Spleen (tissue), 11 donors: ENCODE data around the gene WDR86. TPM values are rescaled to one million over a fixed set of nuclear protein-coding genes. Genes with fewer than 3 reads are reported as not detected.
A peak's percentile ranks its signal among the peaks of the same experiment; 100 is the strongest.

Experiments
- DNase-seq: peaks from one replicate; pipeline ENCODE4 v3.0.0-alpha.2; 2020
- H3K27ac ChIP-seq, 8 donors: fragments of 200-600 bp; sonication (generic) in 7 of 8; 1 replicate in 4 of 8; 2 replicates in 4 of 8; pipeline versions ENCODE4 v1.5.0 to v1.8.0; 2016 to 2021; ENCODE audit warnings: inconsistent platforms in 4 of 8, mild to moderate bottlenecking in 4 of 8, moderate library complexity in 1 of 8
- H3K27me3 ChIP-seq, 7 donors: fragments of 200-600 bp; sonication (generic) in 6 of 7; replicated peaks in 1 of 7; 1 replicate in 4 of 7; 2 replicates in 3 of 7; pipeline versions ENCODE4 v1.5.0 to v1.8.0; 2016 to 2021; ENCODE audit warnings: inconsistent platforms in 3 of 7, mild to moderate bottlenecking in 1 of 7
- H3K36me3 ChIP-seq, 6 donors: fragments of 200-600 bp; sonication (generic) in 5 of 6; 1 replicate in 4 of 6; 2 replicates in 2 of 6; pipeline versions ENCODE4 v1.5.0 to v1.8.0; 2016 to 2021; ENCODE audit warnings: inconsistent platforms in 2 of 6
- H3K4me1 ChIP-seq, 6 donors: fragments of 200-600 bp; sonication (generic) in 5 of 6; 1 replicate in 3 of 6; 2 replicates in 3 of 6; pipeline versions ENCODE4 v1.5.0 to v1.8.0; 2016 to 2021; ENCODE audit warnings: inconsistent platforms in 3 of 6
- H3K4me3 ChIP-seq, 8 donors: fragments of 200-600 bp; sonication (generic) in 7 of 8; 1 replicate in 4 of 8; 2 replicates in 4 of 8; pipeline versions ENCODE4 v1.5.0 to v1.8.0; 2016 to 2021; ENCODE audit warnings: inconsistent platforms in 4 of 8, mild to moderate bottlenecking in 4 of 8, moderate library complexity in 2 of 8
- H3K9me3 ChIP-seq, 8 donors: fragments of 200-600 bp; sonication (generic) in 7 of 8; 1 replicate in 4 of 8; 2 replicates in 4 of 8; pipeline versions ENCODE4 v1.5.0 to v1.8.0; 2016 to 2021; ENCODE audit warnings: inconsistent platforms in 4 of 8
- CTCF ChIP-seq, 11 experiments: fragments of 200-600 bp in 7 of 11; fragments of 450-650 bp in 4 of 11; sonication (generic) in 4 of 11; IDR thresholded peaks in 8 of 11; conservative IDR thresholded peaks in 3 of 11; 1 replicate in 7 of 11; 2 replicates in 4 of 11; pipeline versions ENCODE4 v1.4.0 to v1.8.0; 2016 to 2021; ENCODE audit warnings: antibody characterized with exemption in 11 of 11, inconsistent platforms in 4 of 11, mild to moderate bottlenecking in 1 of 11
- POLR2A ChIP-seq, 3 donors: fragments of 450-650 bp; IDR thresholded peaks; one replicate each; pipeline ENCODE4 v1.5.1; 2017; ENCODE audit warnings: antibody characterized with exemption in 3 of 3, mild to moderate bottlenecking in 1 of 3
- POLR2AphosphoS5 ChIP-seq, 3 donors: sonication (generic); formaldehyde crosslinking; IDR thresholded peaks; one replicate each; pipeline ENCODE4 v1.5.1; 2017; ENCODE audit warnings: antibody characterized with exemption in 3 of 3
- WGBS, 5 donors: extraction: QIAGEN DNeasy Blood & Tissue Kit in 3 of 5; methylation state at CpG; one replicate each; pipeline versions ENCODE4 v1.1.5 to v1.1.7; 2013 to 2018; 5-methylcytosine and 5-hydroxymethylcytosine counted together
- intact Hi-C: fragments of 100-400 bp; cut with DNase I; formaldehyde crosslinking; loops from one replicate; pipeline ENCODE4 v1.15.0; 2023; ENCODE audit warnings: low total_unique reads
- polyA plus RNA-seq, 3 donors: library from polyadenylated mRNA; stranded (reverse); fragments of 200-250 nt; gene quantifications; one replicate each; pipeline ENCODE4 v1.2.1, GENCODE V29; 2013
- total RNA-seq, 7 donors: library from RNA; depleted of rRNA in 3 of 7; stranded (reverse); fragments of >200 nt in 3 of 7; fragmentation: NEBNext Ultra II Directional in 4 of 7; extraction: Animal tissue kit (Norgen Biotek cat#: 25700) in 4 of 7; gene quantifications; one replicate each; pipeline versions ENCODE4 v1.1.0 to v1.2.1, GENCODE V29; 2016 to 2021
- donor health status: healthy with polysubstance abuse.
- donor health status: DM: no; HTN: no; CAD: no; lungs with moderate emphysema.
- donor health status: DM: no; HTN: no; CAD: no.
- donor health status: Bipolar disorder and iron deficiency.
- donor health status: healthy.
- donor health status: DM: no; HTN: no; CAD: no.
- donor health status: DM: yes; HTN: yes; CAD: no.

Gene WDR86
- total and polyA plus RNA-seq, 10 donors, result 2.8 to 71.9 (median 49.2) TPM

DNA sequence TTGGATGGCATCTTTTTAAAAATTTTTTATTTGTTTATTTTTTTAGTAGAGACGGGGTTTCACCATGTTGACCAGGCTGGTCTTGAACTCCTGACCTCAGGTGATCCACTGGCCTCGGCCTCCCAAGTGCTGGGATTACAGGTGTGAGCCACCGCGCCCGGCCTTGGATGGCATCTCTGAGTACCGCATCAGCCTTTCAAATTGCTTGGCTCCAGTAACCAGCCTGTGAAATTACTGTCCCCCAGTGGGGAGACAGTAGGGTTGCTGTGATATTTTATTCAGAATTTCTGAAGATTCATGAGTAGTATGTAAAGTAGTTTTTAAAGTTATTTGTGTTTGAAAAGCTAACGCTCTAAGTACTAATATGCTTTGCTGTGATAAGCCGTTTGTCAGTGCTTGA is 67.0 kb downstream of the WDR86 start:
- 57 to 82% (median 59%) methylated on average over 8 of the region's 8 CpGs for WGBS, 5 donors
- DNase-seq, result no peak
- intact Hi-C loops, result no loop called here
- TF ChIP-seq CTCF (IDR thresholded peaks at IDR 0.05 in 8 of 11, conservative IDR thresholded peaks at IDR 0.05 in 3 of 11), result no peak
- no peak for TF ChIP-seq POLR2AphosphoS5 (IDR thresholded peaks at IDR 0.05)
- no peak for TF ChIP-seq POLR2A (IDR thresholded peaks at IDR 0.05)
- Histone ChIP-seq H3K9me3 (peaks cover 0 to 11% (median 0%) of the 10 kb centered on the region in 8 donors), H3K4me3 (peak overlapping the region; percentile 58 to 99 (median 96)), H3K4me1 (peaks cover 19 to 82% (median 40%) of the 10 kb centered on the region in 6 donors), H3K27me3 (no peaks in the 10 kb centered on the region), H3K27ac (peak overlapping the region in 7 of 8 donors; percentile 91 to 98 (median 94)), H3K36me3 (peaks cover 0 to 45% (median 28%) of the 10 kb centered on the region in 6 donors)

- no peaks in the 10 kb centered on the region for H3K27me3 ChIP-seq
- peaks cover 0 to 11% (median 0%) of the 10 kb centered on the region in 8 donors for H3K9me3 ChIP-seq
- peak overlapping the region; percentile 58 to 99 (median 96) for H3K4me3 ChIP-seq
- peak overlapping the region; percentile 67 to 98 (median 94) for H3K27ac ChIP-seq
- no peak for TF ChIP-seq POLR2AphosphoS5 (IDR thresholded peaks at IDR 0.05)
- no peak for TF ChIP-seq CTCF (IDR thresholded peaks at IDR 0.05 in 8 of 11, conservative IDR thresholded peaks at IDR 0.05 in 3 of 11)
- TF ChIP-seq POLR2A (IDR thresholded peaks at IDR 0.05), result no peak
- H3K4me1 ChIP-seq, result peaks cover 19 to 76% (median 40%) of the 10 kb centered on the region in 6 donors
- peaks cover 0 to 39% (median 23%) of the 10 kb centered on the region in 6 donors for H3K36me3 ChIP-seq
- no peak for DNase-seq
- intact Hi-C loops, result no loop called here
- WGBS, 5 donors, result 1 to 3% (median 2%) methylated on average over 11 of the region's 11 CpGs
Measured at GRCh38 chr7:151342102-151342646, 67.7 kb downstream of the WDR86 start.

DNA sequence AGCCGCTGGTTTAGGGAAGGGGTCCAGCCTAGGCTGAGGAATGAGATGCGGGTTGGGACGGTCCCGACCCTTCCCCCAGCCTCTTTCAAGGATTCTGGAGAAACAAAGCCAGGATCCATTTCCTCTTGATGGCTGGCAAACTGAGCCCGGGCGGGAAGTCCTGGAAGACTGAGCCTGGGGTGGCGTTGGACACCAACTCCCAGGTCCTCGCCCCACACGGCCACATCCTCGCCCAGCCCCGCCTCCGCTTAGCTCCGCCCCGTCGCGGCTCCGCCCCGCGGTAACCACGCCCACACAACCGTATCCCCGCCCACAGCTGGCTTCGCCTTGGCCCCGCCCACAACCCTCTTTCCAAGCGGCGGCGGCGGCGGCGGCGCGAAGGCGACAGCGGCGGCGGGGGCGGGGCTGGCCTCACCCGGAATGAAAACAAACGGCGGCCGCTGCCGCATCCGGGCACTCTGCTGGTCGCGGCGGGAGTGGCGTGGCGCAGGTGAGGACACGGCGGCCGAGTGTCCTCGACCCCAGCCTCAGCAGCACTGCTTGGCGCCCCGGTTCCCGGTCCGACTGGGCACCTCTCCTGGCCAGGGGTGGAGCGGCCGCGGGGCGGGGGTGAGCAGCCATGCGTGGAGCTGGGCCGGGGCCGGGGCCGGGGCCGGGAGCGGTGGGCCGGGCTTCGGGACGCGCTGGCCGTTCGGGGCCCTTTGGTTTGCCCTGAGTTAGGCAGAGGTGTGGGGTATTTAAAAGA is 68.3 kb downstream of the WDR86 start, which contains the start of gene NUB1:
Gene NUB1, plus strand, starts transcription at position 456 of the 745 bp plus-strand sequence. CDS start 3,538 bp downstream, outside the sequence.
- H3K36me3 ChIP-seq, result peaks cover 0 to 32% (median 19%) of the 10 kb centered on the region in 6 donors
- peak within 1 kb of the TSS; percentile 58 to 99 (median 96) for H3K4me3 ChIP-seq
- TF ChIP-seq POLR2AphosphoS5 (IDR thresholded peaks at IDR 0.05) (peak; percentile 90 to 95 (median 93)), CTCF (IDR thresholded peaks at IDR 0.05 in 8 of 11, conservative IDR thresholded peaks at IDR 0.05 in 3 of 11) (peak in 4 of 11 experiments; percentile 31 to 49 (median 40)), POLR2A (IDR thresholded peaks at IDR 0.05) (peak in 2 of 3 donors; percentile 37 to 43)
- peak; percentile 99 for DNase-seq
- intact Hi-C loops, result no loop called here
- 5 to 9% (median 6%) methylated on average over 29 to 72 of the region's 72 CpGs for WGBS, 5 donors
- H3K27me3 ChIP-seq, result no peaks in the 10 kb centered on the region
- peaks cover 19 to 69% (median 40%) of the 10 kb centered on the region in 6 donors for H3K4me1 ChIP-seq
- peak within 1 kb of the TSS; percentile 67 to 98 (median 94) for H3K27ac ChIP-seq
- H3K9me3 ChIP-seq, result peaks cover 0 to 11% (median 0%) of the 10 kb centered on the region in 8 donors
